GM12878 (cell line): ENCODE results near the gene RAD23B. TPM values are rescaled to one million over a fixed set of nuclear protein-coding genes. Genes with fewer than 3 reads are reported as not detected.

Experiments used
- ATAC-seq: fragments of 200-7000 bp; cut with Tn5 transposase; 3 replicates; pipeline ENCODE4 v1.9.1; 2020; ENCODE audit warnings: mild to moderate bottlenecking, moderate library complexity
- BruUV-seq: library from RNA; stranded (reverse); fragments of 400-500 nt; replicated peaks from 2 replicates; lab custom pipeline; 2021; lab: Mats Ljungman, UMichigan
- CTCF ChIA-PET: fragments of 300-600 bp; sonication (Branson Sonifier 250); formaldehyde crosslinking; extraction: SDS; loops from one replicate; lab custom pipeline; 2021; ENCODE audit warnings: inconsistent platforms; lab: Yijun Ruan, JAX
- POLR2A ChIA-PET: fragments of 350-600 bp; formaldehyde crosslinking; extraction: SDS; loops from one replicate; lab custom pipeline; 2021; ENCODE audit warnings: inconsistent platforms; lab: Charles Lee
- RAD21 ChIA-PET: fragments of 300-600 bp; sonication (Branson Sonifier 250); formaldehyde crosslinking; loops from one replicate; lab custom pipeline; 2023; ENCODE audit warnings: antibody characterized with exemption; ENCODE audit not compliant: unreplicated experiment; lab: Charles Lee
- SMC1A ChIA-PET: fragments of 300-600 bp; sonication (Branson Sonifier 250); formaldehyde crosslinking; loops from one replicate; lab custom pipeline; 2023; ENCODE audit not compliant: unreplicated experiment, uncharacterized antibody; lab: Charles Lee
- DNase-seq: peaks from one replicate; pipeline ENCODE4 v3.0.0-alpha.2; 2011; ENCODE audit warnings: low read depth, low spot score
- FAIRE-seq: peaks from 3 replicates; lab custom pipeline; 2011; peaks lifted over from hg19 to GRCh38; lab: Jason Lieb, UNC
- H2AFZ ChIP-seq: 2 replicates; pipeline ENCODE4 v1.6.0; 2011; ENCODE audit warnings: low read depth, low read length, control low read depth; ENCODE audit not compliant: control insufficient read depth
- H3K27ac ChIP-seq: 2 replicates; pipeline ENCODE4 v1.5.1; 2011; ENCODE audit warnings: control low read depth; ENCODE audit not compliant: control insufficient read depth, insufficient read depth
- H3K27me3 ChIP-seq, 2 experiments: replicated peaks in 1 of 2; 2 replicates each; pipeline versions ENCODE4 v1.6.0 to v1.6.1; 2011; ENCODE audit warnings: low read length in 1 of 2; ENCODE audit not compliant: control insufficient read depth in 2 of 2, insufficient read depth in 2 of 2
- H3K36me3 ChIP-seq, 2 experiments: 2 replicates each; pipeline ENCODE4 v1.5.1; 2011; ENCODE audit warnings: low read length in 1 of 2; ENCODE audit not compliant: control insufficient read depth in 2 of 2, insufficient read depth in 2 of 2
- H3K4me1 ChIP-seq: 2 replicates; pipeline ENCODE4 v1.6.1; 2011; ENCODE audit warnings: mild to moderate bottlenecking, low read length, moderate library complexity, mixed read lengths; ENCODE audit not compliant: control insufficient read depth, insufficient read depth
- H3K4me2 ChIP-seq: 2 replicates; pipeline ENCODE4 v1.6.0; 2011; ENCODE audit warnings: control low read depth; ENCODE audit not compliant: control insufficient read depth, insufficient read depth
- H3K4me3 ChIP-seq: fragments of 200-600 bp; sonication (generic); 2 replicates; pipeline ENCODE4 v1.5.1; 2016
- H3K79me2 ChIP-seq: 2 replicates; pipeline ENCODE4 v1.6.0; 2011; ENCODE audit warnings: low read length; ENCODE audit not compliant: control insufficient read depth, insufficient read depth
- H3K9ac ChIP-seq: 2 replicates; pipeline ENCODE4 v1.8.0; 2011; ENCODE audit warnings: low read length, control low read depth, mixed read lengths; ENCODE audit not compliant: control insufficient read depth, insufficient read depth
- H3K9me3 ChIP-seq: replicated peaks from 3 replicates; pipeline ENCODE4 v1.5.1; 2011; ENCODE audit warnings: mild to moderate bottlenecking, low read length; ENCODE audit not compliant: control insufficient read depth, insufficient read depth
- H4K20me1 ChIP-seq: 2 replicates; pipeline ENCODE4 v1.6.0; 2011; ENCODE audit not compliant: control insufficient read depth, insufficient read depth
- BMI1 ChIP-seq: fragments of 450-650 bp; IDR thresholded peaks from 2 replicates; pipeline ENCODE4 v1.6.1; 2016; ENCODE audit warnings: mild to moderate bottlenecking, moderate library complexity, borderline replicate concordance
- ETV6 ChIP-seq, 2 experiments: fragments of 450-650 bp in 1 of 2; IDR thresholded peaks in 1 of 2; conservative IDR thresholded peaks in 1 of 2; 2 replicates each; pipeline ENCODE4 v1.6.1; 2014; ENCODE audit warnings: antibody characterized with exemption in 1 of 2, borderline replicate concordance in 1 of 2, low read depth in 1 of 2, mild to moderate bottlenecking in 1 of 2, moderate library complexity in 1 of 2
- MYC ChIP-seq: IDR thresholded peaks from 2 replicates; pipeline ENCODE4 v1.6.1; 2011; ENCODE audit warnings: mild to moderate bottlenecking, low read length, moderate library complexity, inconsistent platforms; ENCODE audit not compliant: insufficient read depth, insufficient replicate concordance, insufficient read length, severe bottlenecking
- NR2C2 ChIP-seq: IDR thresholded peaks from 2 replicates; pipeline ENCODE4 v1.6.1; 2011; ENCODE audit warnings: borderline replicate concordance, low read depth; ENCODE audit not compliant: control insufficient read depth, insufficient read length
- PAX5 ChIP-seq: IDR thresholded peaks from 2 replicates; pipeline ENCODE4 v1.6.1; 2011; ENCODE audit warnings: low read depth, low read length, borderline replicate concordance
- PKNOX1 ChIP-seq: fragments of 450-650 bp; IDR thresholded peaks from 2 replicates; pipeline ENCODE4 v1.6.1; 2016; ENCODE audit warnings: mild to moderate bottlenecking
- PML ChIP-seq: IDR thresholded peaks from 2 replicates; pipeline ENCODE4 v1.6.1; 2012; ENCODE audit warnings: low read length, inconsistent platforms
- SREBF1 ChIP-seq: IDR thresholded peaks from 2 replicates; pipeline ENCODE4 v1.6.1; 2012; ENCODE audit warnings: mild to moderate bottlenecking, low read length
- SREBF2 ChIP-seq: IDR thresholded peaks from 2 replicates; pipeline ENCODE4 v1.6.1; 2012; ENCODE audit warnings: mild to moderate bottlenecking, low read length
- TAF1 ChIP-seq: IDR thresholded peaks from 2 replicates; pipeline ENCODE4 v1.6.1; 2011; ENCODE audit warnings: mild to moderate bottlenecking, low read depth, low read length, borderline replicate concordance
- TARDBP ChIP-seq: IDR thresholded peaks from 2 replicates; pipeline ENCODE4 v1.6.1; 2016; ENCODE audit warnings: borderline replicate concordance
- WGBS: methylation state at CpG from one replicate; pipeline ENCODE4 v1.1.6; 2016; ENCODE audit warnings: low lambda C conversion rate; ENCODE audit not compliant: insufficient replicate concordance, insufficient coverage; ENCODE audit errors: missing lambda C conversion rate; 5-methylcytosine and 5-hydroxymethylcytosine counted together
- in situ Hi-C: fragments of 300-500 bp; cut with MboI; formaldehyde crosslinking; loops from 9 replicates; pipeline ENCODE4 v1.14.3; 2018; ENCODE audit warnings: mixed read lengths
- intact Hi-C: fragments of 100-400 bp; cut with micrococcal nuclease; formaldehyde crosslinking; loops from one replicate; pipeline ENCODE4 v1.14.2; 2022; ENCODE audit not compliant: unreplicated experiment
- polyA plus RNA-seq, 11 experiments: library from polyadenylated mRNA; depleted of rRNA in 4 of 11; unstranded in 6 of 11; stranded (reverse) in 5 of 11; fragments of >200 nt; fragmentation: Nextera tagmentation in 4 of 11; fragmentation: Illumina TruSeq in 1 of 11; extraction: Ambion mirVana in 4 of 11; extraction: Trizol in 1 of 11; gene quantifications; 1 replicate in 1 of 11; 2 replicates in 10 of 11; pipeline versions ENCODE4 v1.2.1 to v1.2.3, GENCODE V29; 2011 to 2016; ENCODE audit warnings: inconsistent platforms in 2 of 11, missing spikeins in 2 of 11, low read depth in 1 of 11
- total RNA-seq, 4 experiments: library from RNA; depleted of rRNA in 3 of 4; stranded (reverse); fragments of >200 nt in 3 of 4; fragmentation: Illumina TruSeq in 1 of 4; extraction: Trizol in 1 of 4; gene quantifications; 2 replicates each; pipeline versions ENCODE4 v1.2.1 to v1.2.3, GENCODE V29; 2013 to 2021
- TF ChIP-seq, protein P1 (sequence below): fragments of 450-650 bp; formaldehyde crosslinking; IDR thresholded peaks from 2 replicates; pipeline ENCODE4 v1.4.0; 2022; ENCODE audit warnings: mild to moderate bottlenecking, moderate library complexity
- TF ChIP-seq, protein P2 (sequence below): fragments of 450-650 bp; IDR thresholded peaks from 2 replicates; pipeline ENCODE4 v1.6.1; 2018; ENCODE audit warnings: mild to moderate bottlenecking, low read depth, moderate library complexity; ENCODE audit not compliant: partially characterized antibody

Gene RAD23B
- total and polyA plus RNA-seq, 10 of the 15 experiments (the other 5 are each of a cell fraction or from before 2014, with no cell fraction given) = 10.3 to 256 (median 54.6) TPM

DNA sequence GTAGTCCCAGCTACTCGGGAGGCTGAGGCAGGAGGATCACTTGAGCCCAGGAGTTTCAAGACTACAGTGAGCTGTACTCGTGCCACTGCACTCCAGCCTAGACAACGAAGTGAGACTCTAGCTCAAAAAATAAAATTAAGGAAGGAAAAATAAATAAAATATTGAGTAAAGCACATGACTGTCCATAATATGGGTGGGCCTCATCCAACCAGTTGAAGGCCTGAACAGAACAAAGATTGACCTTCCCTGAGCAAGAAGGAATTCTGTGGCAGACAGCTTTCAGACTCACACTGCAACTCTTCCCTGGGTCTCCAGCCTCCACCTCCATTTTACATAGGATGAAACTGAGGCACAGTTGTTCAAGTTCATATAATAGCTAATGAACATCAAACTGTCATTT, 72.3 kb downstream of the RAD23B start:
- Histone ChIP-seq H3K79me2 (no peaks in the 10 kb centered on the region), H3K9ac (no peak overlapping the region), H2AFZ (no peak overlapping the region), H3K4me3 (no peak overlapping the region), H3K27me3 (no peaks in the 10 kb centered on the region; a peak in 1 of 4 replicates), H3K4me2 (no peak overlapping the region), H3K36me3 (no peaks in the 10 kb centered on the region), H4K20me1 (no peaks in the 10 kb centered on the region), H3K4me1 (no peaks in the 10 kb centered on the region), H3K9me3 (no peaks in the 10 kb centered on the region; the same call in 2 of the 3 replicates), H3K27ac (no peak overlapping the region)
- POLR2A ChIA-PET = no interaction called here
- BruUV-seq = no TSS peak
- intact Hi-C loops (no loop called here), in situ Hi-C loops (no loop called here)
- CTCF ChIA-PET = interaction anchor here (2.0 kb wide), 1 partner anchor 14 kb away, joined by 13 read pairs; no protein-coding TSS in a partner anchor
- DNase-seq (no peak), ATAC-seq (no peak), FAIRE-seq (no peak)
- 0% methylated on average over 3 of the region's 3 CpGs for WGBS
- SMC1A ChIA-PET = interaction anchor here (0.8 kb wide), 1 partner anchor 375 kb away, joined by 4 read pairs; no protein-coding TSS in a partner anchor
- RAD21 ChIA-PET = interaction anchor here (1.1 kb wide), 1 partner anchor 14 kb away, joined by 3 read pairs; no protein-coding TSS in a partner anchor
- no peak for TF ChIP-seq PKNOX1
- TF ChIP-seq ETV6 (conservative IDR thresholded peaks at IDR 0.05 in 1 of 2, IDR thresholded peaks at IDR 0.05 in 1 of 2; ENCODE audit: borderline replicate concordance in 1 of 2, low read depth in 1 of 2) = no peak
- TF ChIP-seq TARDBP = no peak
- TF ChIP-seq PML = no peak
- TF ChIP-seq, protein P1, sequence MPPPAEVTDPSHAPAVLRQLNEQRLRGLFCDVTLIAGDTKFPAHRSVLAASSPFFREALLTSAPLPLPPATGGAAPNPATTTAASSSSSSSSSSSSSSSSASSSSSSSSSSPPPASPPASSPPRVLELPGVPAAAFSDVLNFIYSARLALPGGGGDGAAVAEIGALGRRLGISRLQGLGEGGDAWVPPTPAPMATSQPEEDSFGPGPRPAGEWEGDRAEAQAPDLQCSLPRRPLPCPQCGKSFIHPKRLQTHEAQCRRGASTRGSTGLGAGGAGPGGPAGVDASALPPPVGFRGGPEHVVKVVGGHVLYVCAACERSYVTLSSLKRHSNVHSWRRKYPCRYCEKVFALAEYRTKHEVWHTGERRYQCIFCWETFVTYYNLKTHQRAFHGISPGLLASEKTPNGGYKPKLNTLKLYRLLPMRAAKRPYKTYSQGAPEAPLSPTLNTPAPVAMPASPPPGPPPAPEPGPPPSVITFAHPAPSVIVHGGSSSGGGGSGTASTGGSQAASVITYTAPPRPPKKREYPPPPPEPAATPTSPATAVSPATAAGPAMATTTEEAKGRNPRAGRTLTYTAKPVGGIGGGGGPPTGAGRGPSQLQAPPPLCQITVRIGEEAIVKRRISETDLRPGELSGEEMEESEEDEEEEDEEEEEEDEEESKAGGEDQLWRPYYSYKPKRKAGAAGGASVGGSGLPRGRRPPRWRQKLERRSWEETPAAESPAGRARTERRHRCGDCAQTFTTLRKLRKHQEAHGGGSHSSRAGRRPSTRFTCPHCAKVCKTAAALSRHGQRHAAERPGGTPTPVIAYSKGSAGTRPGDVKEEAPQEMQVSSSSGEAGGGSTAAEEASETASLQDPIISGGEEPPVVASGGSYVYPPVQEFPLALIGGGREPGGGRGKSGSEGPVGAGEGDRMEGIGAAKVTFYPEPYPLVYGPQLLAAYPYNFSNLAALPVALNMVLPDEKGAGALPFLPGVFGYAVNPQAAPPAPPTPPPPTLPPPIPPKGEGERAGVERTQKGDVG (CRISPR knock-in tag) = no peak
- no peak for TF ChIP-seq PAX5
- TF ChIP-seq MYC = no peak
- no peak for TF ChIP-seq BMI1
- TF ChIP-seq, protein P2, sequence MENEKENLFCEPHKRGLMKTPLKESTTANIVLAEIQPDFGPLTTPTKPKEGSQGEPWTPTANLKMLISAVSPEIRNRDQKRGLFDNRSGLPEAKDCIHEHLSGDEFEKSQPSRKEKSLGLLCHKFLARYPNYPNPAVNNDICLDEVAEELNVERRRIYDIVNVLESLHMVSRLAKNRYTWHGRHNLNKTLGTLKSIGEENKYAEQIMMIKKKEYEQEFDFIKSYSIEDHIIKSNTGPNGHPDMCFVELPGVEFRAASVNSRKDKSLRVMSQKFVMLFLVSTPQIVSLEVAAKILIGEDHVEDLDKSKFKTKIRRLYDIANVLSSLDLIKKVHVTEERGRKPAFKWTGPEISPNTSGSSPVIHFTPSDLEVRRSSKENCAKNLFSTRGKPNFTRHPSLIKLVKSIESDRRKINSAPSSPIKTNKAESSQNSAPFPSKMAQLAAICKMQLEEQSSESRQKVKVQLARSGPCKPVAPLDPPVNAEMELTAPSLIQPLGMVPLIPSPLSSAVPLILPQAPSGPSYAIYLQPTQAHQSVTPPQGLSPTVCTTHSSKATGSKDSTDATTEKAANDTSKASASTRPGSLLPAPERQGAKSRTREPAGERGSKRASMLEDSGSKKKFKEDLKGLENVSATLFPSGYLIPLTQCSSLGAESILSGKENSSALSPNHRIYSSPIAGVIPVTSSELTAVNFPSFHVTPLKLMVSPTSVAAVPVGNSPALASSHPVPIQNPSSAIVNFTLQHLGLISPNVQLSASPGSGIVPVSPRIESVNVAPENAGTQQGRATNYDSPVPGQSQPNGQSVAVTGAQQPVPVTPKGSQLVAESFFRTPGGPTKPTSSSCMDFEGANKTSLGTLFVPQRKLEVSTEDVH = no peak
- no peak for TF ChIP-seq TAF1
- TF ChIP-seq SREBF1 = no peak
- TF ChIP-seq SREBF2 = no peak
- TF ChIP-seq NR2C2 = no peak
